ENCODE measurements around the gene CNR2.
"Not testable (repeated sequence)": the region's sequence is repeated elsewhere in the genome, so short reads cannot be mapped to it uniquely, and the experiment has no call there.

Gene CNR2

GRCh38 chr1:23885222-23885621, 27.9 kb downstream of the CNR2 start:
- no peak for DNase-seq (ENCODE audit: low spot score)

- DNase-seq (ENCODE audit: low spot score), result no peak
Measured at GRCh38 chr1:23882746-23883145, 30.4 kb downstream of the CNR2 start.

DNA sequence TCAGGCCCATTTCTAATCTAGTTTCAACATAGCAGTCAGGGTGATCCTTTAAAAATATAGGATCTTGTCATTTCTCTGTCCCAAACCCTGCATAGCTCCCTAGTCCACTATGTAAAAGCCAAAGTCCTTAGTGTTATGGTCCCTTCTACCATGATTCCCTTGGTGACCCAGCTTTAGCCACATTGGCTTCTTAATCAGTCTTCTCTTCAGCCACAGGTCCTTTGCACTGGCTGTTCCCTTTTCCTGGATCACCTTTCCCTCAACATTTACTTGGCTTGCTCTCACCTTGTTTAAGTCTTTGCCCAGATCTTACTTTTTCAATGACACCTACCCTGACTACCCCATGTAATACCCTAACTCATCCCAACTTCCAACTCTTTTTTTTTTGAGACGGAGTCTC, 33.4 kb downstream of the CNR2 start:
- DNase-seq (ENCODE audit: low spot score), result no peak

GRCh38 chr1:23878668-23879067, 34.5 kb downstream of the CNR2 start:
- no peak for DNase-seq (ENCODE audit: low spot score)

GRCh38 chr1:23875382-23875781, 37.8 kb downstream of the CNR2 start:
- DNase-seq (ENCODE audit: low spot score), result no peak

DNA sequence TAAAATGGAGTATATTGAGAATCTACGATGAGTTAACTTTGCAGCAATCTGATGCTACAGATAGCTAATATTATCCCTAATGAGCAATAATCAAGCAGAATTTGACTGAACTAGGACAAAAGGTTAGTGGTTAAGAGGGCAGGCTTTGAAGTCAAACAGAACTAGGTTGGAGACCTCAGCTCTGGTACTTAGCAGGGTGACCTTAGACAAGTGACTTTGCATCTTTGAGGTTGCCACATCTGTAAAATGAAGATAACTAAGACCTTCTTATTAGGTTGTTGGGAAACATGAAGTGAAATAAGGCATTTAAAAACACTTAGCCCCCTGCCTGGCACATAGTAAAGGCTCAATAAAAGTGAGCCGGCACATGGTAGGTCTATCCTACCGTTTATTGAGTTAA, 40.7 kb downstream of the CNR2 start:
- peak; percentile 68 for DNase-seq (ENCODE audit: low spot score)

DNA sequence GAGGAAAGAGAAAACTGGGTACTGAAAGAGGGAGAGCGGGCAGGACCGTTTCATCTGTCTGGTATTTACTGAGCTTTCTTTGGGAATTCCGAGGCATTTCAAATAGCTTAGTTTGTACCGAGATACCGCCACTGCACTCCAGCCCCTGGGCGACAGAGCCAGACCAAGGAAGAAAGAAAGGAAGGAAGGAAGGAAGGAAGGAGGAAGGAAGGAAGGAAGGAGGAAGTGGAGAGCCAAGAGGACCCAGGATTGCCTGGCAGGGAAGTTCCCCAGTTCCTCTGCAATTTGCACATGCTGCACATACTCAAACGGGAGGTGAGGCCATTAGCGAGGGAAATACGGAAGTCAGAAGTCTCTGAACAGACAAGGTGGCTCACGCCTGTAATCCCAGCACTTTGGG, 44.1 kb downstream of the CNR2 start:
- no peak for DNase-seq (ENCODE audit: low spot score)

DNA sequence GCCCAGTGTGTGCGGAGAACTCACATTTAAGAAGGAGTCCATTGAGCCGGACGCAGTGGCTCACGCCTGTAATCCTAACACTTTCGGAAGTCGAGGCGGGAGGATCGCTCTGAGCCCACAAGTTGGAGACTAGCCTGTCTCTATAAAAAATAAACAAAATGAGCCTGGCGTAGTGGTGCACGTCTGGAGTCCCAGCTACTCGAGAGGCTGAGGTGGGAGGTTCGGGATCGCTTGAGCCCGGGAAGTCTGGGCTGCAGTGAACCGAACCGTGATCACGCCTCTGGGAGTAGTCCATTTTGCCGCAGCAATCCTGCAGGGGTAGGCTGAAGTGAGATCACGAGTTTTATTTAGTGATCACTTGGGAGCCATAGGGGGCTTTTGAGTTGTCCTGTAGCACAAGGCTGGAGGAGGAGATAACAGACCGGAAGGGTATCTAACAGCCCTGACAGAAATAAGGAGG, 44.6 kb downstream of the CNR2 start:
- no peak for DNase-seq (ENCODE audit: low spot score)

DNA sequence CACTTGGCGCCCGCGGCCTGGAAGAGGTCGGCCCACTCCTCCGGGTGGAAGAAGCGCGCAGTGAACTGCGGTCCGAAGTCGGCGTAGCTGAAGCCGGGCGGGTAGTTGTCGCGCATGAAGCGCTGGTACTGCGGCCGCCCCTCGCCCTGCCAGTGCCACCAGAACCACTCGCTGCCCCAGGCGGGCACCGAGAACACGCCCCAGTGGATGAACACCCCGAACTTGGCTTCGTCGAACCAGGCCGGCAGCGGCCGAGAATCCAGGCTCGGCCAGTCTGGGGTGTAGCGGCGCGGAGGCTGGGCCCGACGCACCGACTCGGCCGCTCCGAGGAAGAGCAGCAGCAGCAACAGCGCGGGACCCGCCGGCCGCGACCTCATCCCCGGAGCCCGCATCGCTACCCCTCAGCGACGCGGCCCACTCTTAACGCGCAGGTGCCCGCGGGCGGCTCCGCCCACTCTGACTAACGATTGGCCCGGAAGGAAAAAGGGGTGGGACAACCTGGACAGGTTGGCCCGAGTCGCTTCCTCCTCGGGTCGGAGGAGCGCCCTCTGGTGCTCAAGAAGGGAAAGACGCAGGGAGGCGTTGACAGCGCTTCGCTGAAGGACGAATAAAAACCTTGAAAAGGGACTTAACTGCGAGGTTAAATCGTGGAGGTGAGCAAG, 45.1 kb downstream of the CNR2 start, which contains the start of gene FUCA1:
Gene FUCA1 (minus strand): TSS at position 396 of the 662 bp plus-strand sequence. CDS start 4 bp downstream, at position 392.
- DNase-seq (ENCODE audit: low spot score), result peak; percentile 98

- DNase-seq (ENCODE audit: low spot score), result peak; percentile 26
Measured at GRCh38 chr1:23867542-23867894, 45.6 kb downstream of the CNR2 start.

- DNase-seq (ENCODE audit: low spot score), result no peak
Measured at GRCh38 chr1:23865543-23865930, 47.6 kb downstream of the CNR2 start.

DNA sequence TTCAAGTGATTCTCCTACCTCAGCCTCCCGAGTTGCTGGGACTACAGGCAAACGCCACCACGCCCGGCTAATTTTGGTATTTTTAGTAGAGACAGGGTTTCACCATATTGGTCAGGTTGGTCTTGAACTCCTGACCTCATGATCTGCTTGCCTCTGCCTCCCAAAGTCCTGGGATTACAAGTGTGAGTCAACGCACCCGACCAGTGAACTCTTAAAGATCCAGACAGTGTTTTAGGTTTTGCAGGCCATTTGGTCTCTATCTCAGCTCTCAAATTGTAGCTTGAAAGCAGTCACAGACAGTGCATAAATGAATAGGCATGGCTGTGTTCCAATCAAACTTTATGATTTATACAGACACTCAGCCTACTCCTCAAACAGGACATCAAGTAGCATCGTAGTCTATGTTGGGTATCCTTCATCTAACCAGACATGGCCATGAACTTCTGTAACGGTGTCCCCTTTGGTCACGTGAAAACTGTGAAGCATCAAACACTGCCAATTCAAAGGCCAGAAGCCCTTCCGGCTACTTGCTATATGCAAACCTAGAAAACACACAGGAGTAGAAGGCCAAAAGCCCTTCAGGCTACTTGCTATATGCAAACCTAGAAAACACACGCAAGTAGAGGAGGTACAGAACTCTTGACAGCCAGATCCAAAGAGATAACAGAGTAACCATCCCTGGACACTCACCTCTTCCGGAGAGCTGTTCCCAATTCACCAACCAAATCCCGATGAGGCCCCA, 48.2 kb downstream of the CNR2 start:
- DNase-seq (ENCODE audit: low spot score), result no peak

- DNase-seq (ENCODE audit: low spot score), result no peak
Measured at GRCh38 chr1:23862640-23863039, 50.5 kb downstream of the CNR2 start.

GRCh38 chr1:23854568-23854967, 58.6 kb downstream of the CNR2 start:
- DNase-seq (ENCODE audit: low spot score), result peak; percentile 65

GRCh38 chr1:23853124-23853523, 60.0 kb downstream of the CNR2 start:
- DNase-seq (ENCODE audit: low spot score), result not testable (repeated sequence)

DNA sequence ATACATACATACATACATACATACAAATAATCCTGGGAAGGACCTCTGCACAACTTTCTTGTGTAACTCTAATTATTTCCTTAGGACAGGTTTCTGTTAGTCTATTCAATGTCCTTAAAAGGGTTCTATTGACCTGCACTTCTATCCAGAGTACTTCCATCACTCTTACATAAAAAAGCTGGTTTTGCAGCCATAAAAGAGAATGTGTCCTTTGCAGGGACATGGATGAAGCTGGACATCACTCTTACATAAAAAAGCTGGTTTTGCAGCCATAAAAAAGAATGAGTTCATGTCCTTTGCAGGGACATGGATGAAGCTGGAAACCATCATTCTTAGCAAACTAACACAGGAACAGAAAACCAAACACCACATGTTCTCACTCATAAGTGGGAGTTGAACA, 61.8 kb downstream of the CNR2 start:
- DNase-seq (ENCODE audit: low spot score), result not testable (repeated sequence)

DNA sequence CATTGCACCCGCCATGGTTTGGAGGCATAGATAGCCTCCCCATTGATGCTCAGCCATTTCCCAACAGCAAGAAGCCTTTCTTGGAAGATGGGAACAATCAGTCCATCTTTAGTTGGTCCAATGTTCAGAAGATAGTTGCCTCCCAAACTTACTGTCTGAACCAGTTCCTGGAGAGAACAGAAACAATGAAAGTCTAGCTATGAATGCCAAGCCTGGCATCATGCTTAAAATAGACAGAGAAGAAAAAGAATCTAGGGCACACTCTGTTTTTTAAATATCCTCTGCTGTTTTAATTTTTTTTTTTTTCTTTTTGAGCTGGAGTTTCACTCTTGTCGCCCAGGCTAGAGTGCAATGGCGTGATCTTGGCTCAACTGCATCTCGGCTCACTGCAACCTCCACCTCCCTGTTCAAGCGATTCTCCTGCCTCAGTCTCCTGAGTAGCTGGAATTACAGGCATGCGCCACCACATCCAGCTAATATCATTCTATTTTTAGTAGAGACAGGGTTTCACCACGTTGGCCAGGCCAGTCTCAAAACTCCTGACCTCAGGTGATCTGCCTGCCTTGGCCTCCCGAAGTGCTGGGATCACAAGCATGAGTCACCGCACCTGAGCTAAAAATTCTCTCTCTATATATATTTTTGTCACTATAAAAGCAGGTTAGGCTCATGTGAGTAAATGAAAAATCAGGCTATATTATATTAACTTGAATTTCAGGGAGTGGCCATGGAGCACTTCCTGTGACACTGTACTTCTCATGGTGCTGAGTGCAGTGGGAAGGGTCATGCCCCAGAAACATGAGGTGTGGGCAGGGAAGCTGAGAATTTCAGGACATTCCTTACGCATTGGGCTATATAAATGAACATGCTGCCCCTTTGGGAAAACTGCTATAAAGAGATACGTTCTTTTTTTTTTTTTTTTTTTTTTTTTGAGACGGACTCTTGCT, 64.2 kb downstream of the CNR2 start:
- DNase-seq (ENCODE audit: low spot score), result no peak

GRCh38 chr1:23847482-23848095, 65.6 kb downstream of the CNR2 start:
- DNase-seq (ENCODE audit: low spot score), result not testable (repeated sequence)

GRCh38 chr1:23845163-23845562, 68.0 kb downstream of the CNR2 start:
- no peak for DNase-seq (ENCODE audit: low spot score)

DNA sequence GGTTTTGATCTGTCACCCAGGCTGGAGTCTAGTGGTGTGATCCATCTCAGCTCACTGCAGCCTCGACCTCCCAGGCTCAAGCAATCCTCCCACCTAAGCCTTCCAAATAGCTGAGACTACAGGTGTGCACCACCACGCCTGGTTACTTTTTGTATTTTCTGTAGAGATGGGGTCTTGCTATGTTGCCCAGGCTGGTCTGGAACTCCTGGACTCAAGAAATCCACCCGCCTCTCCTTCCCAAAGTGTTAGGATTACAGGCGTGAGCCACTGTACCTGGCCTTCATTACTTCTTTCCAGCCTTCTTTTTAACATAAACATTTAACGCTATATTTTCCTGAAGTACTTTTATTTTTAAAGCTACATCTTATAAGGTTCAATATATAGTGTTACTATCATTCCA, 69.5 kb downstream of the CNR2 start:
- DNase-seq (ENCODE audit: low spot score), result no peak

DNA sequence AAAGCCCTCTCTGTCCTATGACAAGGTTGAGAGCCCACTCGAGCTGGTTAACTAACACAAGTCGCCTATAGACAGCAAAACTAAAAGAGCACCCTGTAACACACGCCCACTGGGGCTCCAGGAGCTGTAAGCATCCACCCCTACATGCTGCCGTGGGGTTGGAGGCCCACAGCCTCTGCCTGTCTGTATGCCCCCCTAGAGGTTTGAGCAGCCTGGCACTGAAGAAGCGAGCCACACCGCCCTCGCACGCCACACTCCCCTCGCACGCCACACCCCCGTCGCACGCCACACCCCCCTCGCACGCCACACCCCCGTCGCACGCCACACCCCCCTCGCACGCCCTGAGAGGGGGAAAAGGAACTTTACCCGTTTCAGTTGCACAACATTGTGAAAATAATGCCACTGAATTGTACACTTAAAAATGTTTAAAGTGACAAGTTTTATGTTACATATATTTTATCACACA, 74.7 kb downstream of the CNR2 start:
- DNase-seq (ENCODE audit: low spot score), result peak; percentile 73

DNA sequence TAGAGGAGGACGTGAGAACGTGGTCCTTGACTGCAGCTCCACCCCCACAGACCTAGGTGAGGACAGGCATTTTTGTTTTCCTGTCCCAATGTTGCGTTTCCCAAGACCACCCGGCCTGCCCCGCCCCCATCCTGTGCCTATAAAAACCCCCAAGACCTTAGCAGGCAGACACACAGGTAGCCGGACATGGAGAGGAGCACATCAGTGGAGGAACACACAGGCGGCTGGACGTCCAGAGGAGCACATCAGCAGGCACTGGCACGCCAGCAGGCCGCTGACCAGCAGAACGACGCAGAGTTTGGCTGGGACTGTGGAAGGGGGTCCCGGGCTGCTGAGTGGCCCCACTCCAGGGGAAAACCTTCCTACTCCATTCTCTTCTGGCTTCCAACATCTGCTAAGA, 75.3 kb downstream of the CNR2 start:
- no peak for DNase-seq (ENCODE audit: low spot score)

All from hematopoietic multipotent progenitor cell treated with erythropoietin and hydrocortisone succinate and interleukin-3 and kit ligand, for 17 days (in vitro differentiated cells).